Hypothalamus (tissue), 51 donors: ENCODE measurements around the gene ANKRD30BL.
"Not testable (repeated sequence)": the region's sequence is repeated elsewhere in the genome, so short reads cannot be mapped to it uniquely, and the experiment has no call there.

ENCODE experiments used
- DNase-seq, 51 donors: peaks; one replicate each; lab custom pipeline; 2025; lab: John Stamatoyannopoulos, UW

Gene ANKRD30BL

GRCh38 chr2:132161161-132162124, at the start of gene ANKRD30BL:
Gene ANKRD30BL, minus strand, starts transcription at chr2:132161952. Its CDS starts 247 bp downstream, at chr2:132161705.
- not testable (repeated sequence) for DNase-seq

- DNase-seq = not testable (repeated sequence)
These were observed 41.1 kb upstream of the ANKRD30BL start for GRCh38 chr2:132202866-132203265.

GRCh38 chr2:132192854-132193253, 31.1 kb upstream of the ANKRD30BL start:
- DNase-seq = not testable (repeated sequence)

DNA sequence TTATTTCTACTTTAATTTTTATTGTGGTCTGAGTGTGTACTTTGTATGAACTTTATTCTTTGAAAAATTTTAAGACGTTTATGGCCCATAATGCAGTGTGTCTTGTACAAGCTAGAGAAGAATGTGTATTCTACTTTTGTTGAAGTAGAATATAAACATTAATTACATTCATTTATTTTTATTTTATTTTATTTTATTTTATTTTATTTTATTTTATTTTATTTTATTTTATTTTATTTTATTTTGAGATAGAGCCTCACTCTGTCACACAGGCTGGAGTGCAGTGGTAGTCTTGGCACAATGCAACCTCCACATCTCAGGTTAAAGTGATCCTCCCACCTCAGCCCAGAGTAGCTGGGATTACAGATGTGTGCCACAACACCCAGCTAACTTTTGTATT, 5.3 kb upstream of the ANKRD30BL start:
- not testable (repeated sequence) for DNase-seq

GRCh38 chr2:132162125-132162660, 441 bp upstream of the ANKRD30BL start:
- not testable (repeated sequence) for DNase-seq

DNA sequence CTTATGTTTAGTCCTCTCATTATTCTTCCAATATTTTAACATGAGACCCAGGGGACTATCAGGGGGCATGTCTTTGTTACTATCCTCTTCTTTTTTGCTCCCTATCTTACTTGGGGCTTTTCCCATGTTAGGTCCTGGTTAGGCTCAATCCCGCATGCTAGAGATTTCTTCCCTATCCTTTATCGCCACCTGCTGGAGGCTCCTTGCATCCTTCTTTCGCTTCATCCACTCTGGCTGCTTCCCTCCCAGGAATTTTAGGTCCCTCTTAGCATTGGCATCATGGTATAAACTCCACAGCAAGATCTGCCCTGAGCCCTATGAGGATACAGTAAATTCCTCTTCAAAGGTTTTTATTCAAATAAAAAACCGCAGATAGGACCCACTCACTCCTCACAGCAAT, 15.0 kb downstream of the ANKRD30BL start:
- DNase-seq = peak in 31 of 51 donors; percentile 0 to 72 (median 21)
